GM19099 (cell line): ENCODE measurements around the gene MID1.

ENCODE experiments used
- POLR2A ChIP-seq: IDR thresholded peaks from 3 replicates; pipeline ENCODE4 v1.6.1; 2011; ENCODE audit warnings: low read depth; ENCODE audit not compliant: insufficient read length; ENCODE audit errors: extremely low read depth

MID1 gene

DNA sequence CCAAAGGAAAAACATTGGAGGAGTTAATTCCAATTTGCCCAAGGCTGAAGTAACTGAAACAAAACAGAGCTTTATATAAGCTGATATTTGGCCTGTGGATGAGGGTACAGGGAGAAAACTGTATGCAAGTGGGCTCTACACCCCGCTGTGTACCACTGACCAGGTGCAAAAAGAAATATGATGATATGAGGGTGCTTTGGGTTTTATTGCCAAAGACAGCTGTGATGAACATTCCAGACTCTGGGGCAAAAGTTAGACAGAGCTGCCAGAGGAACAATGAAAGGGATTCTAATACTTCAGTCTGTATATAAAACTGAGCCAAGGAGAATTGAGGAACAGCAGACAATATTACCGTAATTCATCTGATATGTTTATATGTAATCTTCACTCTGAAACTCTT, 117.4 kb downstream of the MID1 start:
- no peak for TF ChIP-seq POLR2A

GRCh38 chrX:10501611-10502010, 118.8 kb downstream of the MID1 start:
- no peak for TF ChIP-seq POLR2A

GRCh38 chrX:10496345-10496965, 123.9 kb downstream of the MID1 start:
- TF ChIP-seq POLR2A: no peak

DNA sequence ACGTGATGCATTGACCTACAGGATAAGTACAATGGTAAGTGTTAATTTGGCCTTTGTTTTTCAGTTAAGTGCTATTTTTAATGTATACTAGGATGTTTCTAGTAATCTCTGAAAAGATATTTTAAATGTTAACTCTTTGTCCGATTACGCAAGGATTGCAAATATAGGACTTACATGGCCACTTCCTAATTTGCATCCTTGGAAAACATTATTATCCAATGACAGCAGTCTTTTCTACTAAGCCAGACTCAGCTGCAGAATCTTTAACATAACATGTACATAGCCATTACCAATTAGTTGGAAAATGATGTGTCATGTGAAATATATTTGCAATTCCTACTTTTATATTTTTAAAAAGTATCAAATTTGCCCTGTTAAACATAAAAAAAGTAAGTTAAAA, 124.7 kb downstream of the MID1 start:
- no peak for TF ChIP-seq POLR2A

GRCh38 chrX:10492250-10492649, 128.1 kb downstream of the MID1 start:
- TF ChIP-seq POLR2A: no peak

DNA sequence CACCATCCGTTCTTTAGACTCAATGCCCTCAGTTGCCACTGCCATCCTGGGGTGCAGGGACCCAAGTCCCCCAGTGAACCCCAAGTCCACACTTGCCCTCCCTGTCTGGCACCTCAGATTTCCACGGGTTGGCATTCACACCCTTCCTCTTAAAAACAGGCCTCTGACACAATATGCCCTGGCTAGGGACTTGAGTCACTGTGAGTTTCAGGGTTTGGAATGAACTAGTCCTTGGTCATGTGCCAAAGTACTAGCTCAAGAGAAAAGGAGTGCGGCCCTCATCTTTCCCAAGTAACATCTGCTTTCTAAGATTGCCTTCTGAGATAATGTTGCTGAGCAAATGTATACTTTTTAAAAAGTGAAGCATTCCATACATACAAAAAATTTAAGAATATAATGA, 134.0 kb downstream of the MID1 start:
- no peak for TF ChIP-seq POLR2A

DNA sequence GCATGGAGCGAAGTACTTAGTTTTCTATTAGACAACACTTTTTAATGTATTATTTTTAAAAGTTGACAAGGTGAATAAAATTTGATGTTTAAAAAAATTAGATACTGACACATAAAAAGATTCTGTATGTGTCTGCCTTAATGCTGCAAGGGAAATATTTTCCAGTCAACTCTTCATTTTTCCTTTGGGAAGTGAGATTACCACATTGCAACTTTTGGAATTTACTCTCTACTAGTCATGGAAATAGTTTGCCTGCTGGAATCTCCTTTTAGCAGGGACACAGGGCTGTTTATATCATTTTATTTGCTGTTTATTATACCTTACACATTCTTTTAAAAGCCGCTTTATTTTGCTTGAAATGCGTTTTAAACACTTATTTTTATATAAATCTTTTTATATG, 135.1 kb downstream of the MID1 start:
- TF ChIP-seq POLR2A: no peak

GRCh38 chrX:10484683-10485247, 135.6 kb downstream of the MID1 start:
- TF ChIP-seq POLR2A: no peak

DNA sequence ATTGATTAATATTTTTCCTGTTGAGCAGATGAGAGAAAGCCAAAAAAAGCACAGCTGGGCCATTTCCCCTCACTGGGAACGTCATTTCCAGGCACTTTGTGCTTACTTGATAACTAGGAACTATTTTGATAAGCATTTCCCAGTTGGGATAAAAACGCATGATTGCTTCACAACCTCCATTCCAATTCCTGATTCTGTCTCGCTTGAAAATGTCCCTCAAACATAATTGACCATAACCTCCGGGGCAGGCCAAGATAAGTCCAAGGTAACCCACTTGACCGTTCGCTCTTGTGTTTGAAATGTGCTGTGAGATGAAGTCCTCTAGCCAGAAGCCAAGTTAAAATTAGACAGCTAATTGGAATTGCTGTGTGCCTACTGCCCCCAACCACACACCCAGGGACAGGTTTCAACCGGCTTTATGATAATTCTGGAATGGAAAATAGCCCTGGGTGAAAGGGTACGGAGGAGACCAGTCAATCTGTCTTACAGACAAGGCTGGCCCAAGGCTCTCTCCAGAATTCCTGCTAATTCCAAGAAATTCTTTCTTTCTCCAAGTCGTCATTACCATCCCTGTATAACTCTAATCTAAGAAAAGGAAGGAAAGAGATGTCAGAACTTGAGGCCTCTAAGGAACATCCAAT, 137.1 kb downstream of the MID1 start:
- no peak for TF ChIP-seq POLR2A

- no peak for TF ChIP-seq POLR2A
These were observed 137.7 kb downstream of the MID1 start for GRCh38 chrX:10482708-10483107.

- TF ChIP-seq POLR2A: no peak
These were observed 138.1 kb downstream of the MID1 start for GRCh38 chrX:10482261-10482660.

DNA sequence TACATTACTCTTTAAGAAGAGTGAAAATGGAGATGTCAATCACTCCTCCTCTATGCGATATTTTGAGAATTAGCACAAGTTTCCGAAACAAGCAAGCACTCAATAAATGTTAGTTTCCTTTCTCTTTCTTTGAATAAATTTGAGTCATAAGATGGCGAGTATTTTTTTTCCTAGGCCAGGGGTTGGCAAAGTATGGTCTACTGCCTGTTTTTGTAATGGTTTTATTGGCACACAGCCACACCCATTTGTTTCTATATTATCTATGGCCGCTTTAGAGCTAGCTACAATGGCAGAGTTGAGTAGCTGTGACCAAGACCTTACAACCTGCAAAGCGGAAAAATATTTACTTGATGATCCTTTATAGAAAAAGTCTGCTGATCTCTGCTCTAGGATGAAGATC, 139.5 kb downstream of the MID1 start:
- no peak for TF ChIP-seq POLR2A

- no peak for TF ChIP-seq POLR2A
These were observed 140.9 kb downstream of the MID1 start for GRCh38 chrX:10479508-10479907.

- no peak for TF ChIP-seq POLR2A
These were observed 142.9 kb downstream of the MID1 start for GRCh38 chrX:10477525-10477924.

DNA sequence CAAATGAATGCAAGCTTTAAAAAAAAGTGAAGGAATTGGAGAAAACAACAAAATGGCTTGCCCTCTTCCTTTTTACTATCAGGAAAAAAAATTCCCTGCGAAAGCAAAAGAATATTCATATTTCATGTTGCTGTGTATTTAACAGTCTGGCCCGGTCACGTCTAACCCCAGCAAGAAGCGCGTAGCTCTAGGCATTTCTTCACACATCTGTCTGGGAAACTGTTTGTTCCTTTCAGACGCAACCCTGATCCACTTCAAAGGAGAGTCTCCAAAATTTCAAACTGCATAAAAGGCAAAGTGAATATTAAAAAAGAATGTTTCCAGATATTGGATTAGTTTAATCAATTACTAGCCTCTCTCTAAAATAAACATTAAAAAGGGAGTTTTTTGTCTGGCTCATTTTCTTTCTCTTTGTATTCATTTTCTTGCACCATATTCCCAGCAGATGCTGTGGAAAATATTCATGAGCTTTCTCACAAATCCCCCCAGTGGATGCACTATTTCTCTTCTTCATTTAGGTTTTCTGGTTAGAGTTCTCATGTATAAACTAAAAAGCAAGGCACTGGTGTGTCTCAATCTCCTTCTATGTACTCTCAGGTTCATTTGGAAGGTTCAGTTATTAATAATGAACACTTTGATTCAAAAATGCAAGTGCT, 145.3 kb downstream of the MID1 start:
- no peak for TF ChIP-seq POLR2A

- TF ChIP-seq POLR2A: no peak
These were observed 145.9 kb downstream of the MID1 start for GRCh38 chrX:10474510-10474909.
